WTC11 (cell line): ENCODE measurements around the gene IFNA2. TPM values are rescaled to one million over a fixed set of nuclear protein-coding genes. Genes with fewer than 3 reads are reported as not detected.

Experiments used
- ATAC-seq: fragments of 200-7000 bp; cut with Tn5 transposase; 2 replicates; pipeline ENCODE4 v1.10.0; 2021; ENCODE audit warnings: mild to moderate bottlenecking, moderate library complexity
- CTCF ChIA-PET: fragments of 300-600 bp; sonication (Branson Sonifier 250); formaldehyde crosslinking; loops from one replicate; lab custom pipeline; 2021; ENCODE audit warnings: antibody characterized with exemption; lab: Charles Lee
- POLR2A ChIA-PET: fragments of 350-600 bp; sonication (Branson Sonifier 250); formaldehyde crosslinking; loops from one replicate; lab custom pipeline; 2021; ENCODE audit warnings: antibody characterized with exemption; lab: Charles Lee
- DNase-seq: peaks from one replicate; pipeline ENCODE4 v3.0.0; 2021; ENCODE audit warnings: low spot score
- H3K27ac Mint-ChIP-seq: 2 replicates; pipeline ENCODE4 v1.8.0; 2021; ENCODE audit warnings: mixed read lengths
- H3K27me3 Mint-ChIP-seq: 2 replicates; pipeline ENCODE4 v1.8.0; 2021; ENCODE audit warnings: low read depth, mild to moderate bottlenecking, moderate library complexity, mixed read lengths
- H3K36me3 Mint-ChIP-seq: 2 replicates; pipeline ENCODE4 v1.8.0; 2021; ENCODE audit warnings: mixed read lengths
- H3K4me1 Mint-ChIP-seq: 2 replicates; pipeline ENCODE4 v1.8.0; 2022; ENCODE audit warnings: mixed read lengths
- H3K4me3 Mint-ChIP-seq: 2 replicates; pipeline ENCODE4 v1.8.0; 2021; ENCODE audit warnings: mild to moderate bottlenecking, moderate library complexity, mixed read lengths
- H3K9me3 Mint-ChIP-seq: 2 replicates; pipeline ENCODE4 v1.8.0; 2021; ENCODE audit warnings: mixed read lengths
- CBFB ChIP-seq: sonication (generic); formaldehyde crosslinking; IDR thresholded peaks from 2 replicates; pipeline ENCODE4 v1.8.1; 2022; ENCODE audit warnings: mild to moderate bottlenecking, low read depth, missing genetic modification reagents
- CREB1 ChIP-seq: sonication (generic); formaldehyde crosslinking; IDR thresholded peaks from 2 replicates; pipeline ENCODE4 v1.8.0; 2023; ENCODE audit warnings: mild to moderate bottlenecking, missing genetic modification reagents
- GABPB1 ChIP-seq: sonication (generic); formaldehyde crosslinking; IDR thresholded peaks from 2 replicates; pipeline ENCODE4 v1.8.1; 2023; ENCODE audit warnings: mild to moderate bottlenecking, missing genetic modification reagents
- GTF2I ChIP-seq: fragments of 250-450 bp; sonication (Bioruptor Pico); conservative IDR thresholded peaks from 2 replicates; pipeline ENCODE4 v1.4.0; 2021; ENCODE audit warnings: mild to moderate bottlenecking
- MXD4 ChIP-seq: fragments of 250-450 bp; sonication (Bioruptor Pico); IDR thresholded peaks from 2 replicates; pipeline ENCODE4 v1.8.0; 2021; ENCODE audit warnings: mild to moderate bottlenecking, moderate library complexity, borderline replicate concordance
- MYBL2 ChIP-seq: sonication (generic); formaldehyde crosslinking; IDR thresholded peaks from 2 replicates; pipeline ENCODE4 v1.8.1; 2023; ENCODE audit warnings: mild to moderate bottlenecking, moderate library complexity, missing genetic modification reagents
- NFYB ChIP-seq: sonication (generic); formaldehyde crosslinking; conservative IDR thresholded peaks from 2 replicates; pipeline ENCODE4 v1.8.0; 2022; ENCODE audit warnings: low read depth, missing genetic modification reagents
- PRRX2 ChIP-seq: fragments of 250-450 bp; sonication (Bioruptor Pico); IDR thresholded peaks from 2 replicates; pipeline ENCODE4 v1.8.0; 2021; ENCODE audit warnings: mild to moderate bottlenecking
- RELA ChIP-seq: sonication (generic); formaldehyde crosslinking; IDR thresholded peaks from 2 replicates; pipeline ENCODE4 v1.8.1; 2022; ENCODE audit warnings: missing genetic modification reagents, mild to moderate bottlenecking, borderline replicate concordance
- RORB ChIP-seq: fragments of 250-450 bp; sonication (Bioruptor Pico); IDR thresholded peaks from 2 replicates; pipeline ENCODE4 v1.9.0; 2021; ENCODE audit warnings: mild to moderate bottlenecking
- SOX15 ChIP-seq: fragments of 250-450 bp; sonication (Bioruptor Pico); IDR thresholded peaks from 2 replicates; pipeline ENCODE4 v1.9.0; 2021; ENCODE audit warnings: mild to moderate bottlenecking
- TCF7 ChIP-seq: sonication (generic); formaldehyde crosslinking; IDR thresholded peaks from 2 replicates; pipeline ENCODE4 v1.8.0; 2022; ENCODE audit warnings: mild to moderate bottlenecking, low read depth, missing genetic modification reagents, moderate library complexity
- TEAD1 ChIP-seq: sonication (generic); formaldehyde crosslinking; IDR thresholded peaks from 2 replicates; pipeline ENCODE4 v1.8.0; 2022; ENCODE audit warnings: mild to moderate bottlenecking, missing genetic modification reagents
- TP53 ChIP-seq: sonication (generic); formaldehyde crosslinking; IDR thresholded peaks from 2 replicates; pipeline ENCODE4 v1.8.1; 2023; ENCODE audit warnings: mild to moderate bottlenecking, missing genetic modification reagents
- ZNF423 ChIP-seq: fragments of 250-450 bp; sonication (Bioruptor Pico); IDR thresholded peaks from 2 replicates; pipeline ENCODE4 v2.1.2; 2022; ENCODE audit warnings: mild to moderate bottlenecking, moderate library complexity
- total RNA-seq: library from RNA; stranded (reverse); gene quantifications from 3 replicates; pipeline ENCODE4 v1.2.3, GENCODE V29; 2021
- TF ChIP-seq, protein P1 (sequence below): sonication (generic); formaldehyde crosslinking; IDR thresholded peaks from 2 replicates; pipeline ENCODE4 v1.8.0; 2022; ENCODE audit warnings: mild to moderate bottlenecking, missing genetic modification reagents
- TF ChIP-seq, protein P2 (sequence below): sonication (generic); formaldehyde crosslinking; IDR thresholded peaks from 2 replicates; pipeline ENCODE4 v1.8.0; 2022; ENCODE audit warnings: mild to moderate bottlenecking, missing genetic modification reagents
- TF ChIP-seq, protein P3 (sequence below): sonication (generic); formaldehyde crosslinking; IDR thresholded peaks from 2 replicates; pipeline ENCODE4 v1.8.0; 2022; ENCODE audit warnings: missing genetic modification reagents
- TF ChIP-seq, protein P4 (sequence below): fragments of 250-450 bp; sonication (Bioruptor Pico); IDR thresholded peaks from 2 replicates; pipeline ENCODE4 v1.9.0; 2021; ENCODE audit warnings: mild to moderate bottlenecking, borderline replicate concordance
- TF ChIP-seq, protein P5 (sequence below): fragments of 250-450 bp; sonication (Bioruptor Pico); IDR thresholded peaks from 2 replicates; pipeline ENCODE4 v1.9.0; 2021; ENCODE audit warnings: mild to moderate bottlenecking
- TF ChIP-seq, protein P6 (sequence below): fragments of 250-450 bp; sonication (Bioruptor Pico); IDR thresholded peaks from 2 replicates; pipeline ENCODE4 v1.9.0; 2021; ENCODE audit warnings: moderate library complexity, mild to moderate bottlenecking, inconsistent platforms, borderline replicate concordance

IFNA2 gene
- total RNA-seq, 1 experiment from 2014 or later, result not detected

DNA sequence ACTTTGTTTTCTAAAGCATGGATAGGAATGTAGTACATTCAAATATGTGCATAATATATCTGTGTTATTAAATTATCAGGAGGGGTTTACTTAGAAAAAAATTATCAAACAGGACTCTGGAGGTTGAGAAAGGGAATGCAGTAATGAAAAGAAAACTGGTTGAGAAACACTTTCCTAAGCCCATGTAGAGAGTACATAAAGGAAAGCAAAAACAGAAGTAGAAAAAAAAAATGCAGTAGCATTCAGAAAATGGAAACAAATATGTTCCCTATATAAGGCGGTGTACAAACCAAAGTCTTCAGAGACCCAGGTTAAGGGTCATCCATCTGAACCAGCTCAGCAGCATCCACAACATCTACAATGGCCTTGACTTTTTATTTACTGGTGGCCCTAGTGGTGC lies 23.6 kb upstream of the IFNA2 start, which contains the start of gene IFNA8:
Gene IFNA8 (plus strand): TSS at position 301 of the 400 bp plus-strand sequence. CDS start 60 bp downstream, at position 361.
- Mint-ChIP-seq H3K4me3 (no peak within 1 kb of the TSS), H3K27ac (no peak within 1 kb of the TSS), H3K4me1 (no peaks in the 10 kb centered on the region), H3K9me3 (no peaks in the 10 kb centered on the region)
- POLR2A ChIA-PET, result no interaction called here
- TF ChIP-seq, protein P1, sequence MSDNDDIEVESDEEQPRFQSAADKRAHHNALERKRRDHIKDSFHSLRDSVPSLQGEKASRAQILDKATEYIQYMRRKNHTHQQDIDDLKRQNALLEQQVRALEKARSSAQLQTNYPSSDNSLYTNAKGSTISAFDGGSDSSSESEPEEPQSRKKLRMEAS, result no peak
- TF ChIP-seq ZNF423 (CRISPR knock-in tag) (no peak), SOX15 (CRISPR knock-in tag) (no peak), PRRX2 (CRISPR knock-in tag) (no peak), TEAD1 (CRISPR knock-in tag) (no peak), CREB1 (no peak), MYBL2 (CRISPR knock-in tag) (no peak), TCF7 (CRISPR knock-in tag) (no peak), RORB (CRISPR knock-in tag) (no peak), RELA (CRISPR knock-in tag) (no peak)
- TF ChIP-seq, protein P2, sequence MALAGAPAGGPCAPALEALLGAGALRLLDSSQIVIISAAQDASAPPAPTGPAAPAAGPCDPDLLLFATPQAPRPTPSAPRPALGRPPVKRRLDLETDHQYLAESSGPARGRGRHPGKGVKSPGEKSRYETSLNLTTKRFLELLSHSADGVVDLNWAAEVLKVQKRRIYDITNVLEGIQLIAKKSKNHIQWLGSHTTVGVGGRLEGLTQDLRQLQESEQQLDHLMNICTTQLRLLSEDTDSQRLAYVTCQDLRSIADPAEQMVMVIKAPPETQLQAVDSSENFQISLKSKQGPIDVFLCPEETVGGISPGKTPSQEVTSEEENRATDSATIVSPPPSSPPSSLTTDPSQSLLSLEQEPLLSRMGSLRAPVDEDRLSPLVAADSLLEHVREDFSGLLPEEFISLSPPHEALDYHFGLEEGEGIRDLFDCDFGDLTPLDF, result no peak
- TF ChIP-seq, protein P3, sequence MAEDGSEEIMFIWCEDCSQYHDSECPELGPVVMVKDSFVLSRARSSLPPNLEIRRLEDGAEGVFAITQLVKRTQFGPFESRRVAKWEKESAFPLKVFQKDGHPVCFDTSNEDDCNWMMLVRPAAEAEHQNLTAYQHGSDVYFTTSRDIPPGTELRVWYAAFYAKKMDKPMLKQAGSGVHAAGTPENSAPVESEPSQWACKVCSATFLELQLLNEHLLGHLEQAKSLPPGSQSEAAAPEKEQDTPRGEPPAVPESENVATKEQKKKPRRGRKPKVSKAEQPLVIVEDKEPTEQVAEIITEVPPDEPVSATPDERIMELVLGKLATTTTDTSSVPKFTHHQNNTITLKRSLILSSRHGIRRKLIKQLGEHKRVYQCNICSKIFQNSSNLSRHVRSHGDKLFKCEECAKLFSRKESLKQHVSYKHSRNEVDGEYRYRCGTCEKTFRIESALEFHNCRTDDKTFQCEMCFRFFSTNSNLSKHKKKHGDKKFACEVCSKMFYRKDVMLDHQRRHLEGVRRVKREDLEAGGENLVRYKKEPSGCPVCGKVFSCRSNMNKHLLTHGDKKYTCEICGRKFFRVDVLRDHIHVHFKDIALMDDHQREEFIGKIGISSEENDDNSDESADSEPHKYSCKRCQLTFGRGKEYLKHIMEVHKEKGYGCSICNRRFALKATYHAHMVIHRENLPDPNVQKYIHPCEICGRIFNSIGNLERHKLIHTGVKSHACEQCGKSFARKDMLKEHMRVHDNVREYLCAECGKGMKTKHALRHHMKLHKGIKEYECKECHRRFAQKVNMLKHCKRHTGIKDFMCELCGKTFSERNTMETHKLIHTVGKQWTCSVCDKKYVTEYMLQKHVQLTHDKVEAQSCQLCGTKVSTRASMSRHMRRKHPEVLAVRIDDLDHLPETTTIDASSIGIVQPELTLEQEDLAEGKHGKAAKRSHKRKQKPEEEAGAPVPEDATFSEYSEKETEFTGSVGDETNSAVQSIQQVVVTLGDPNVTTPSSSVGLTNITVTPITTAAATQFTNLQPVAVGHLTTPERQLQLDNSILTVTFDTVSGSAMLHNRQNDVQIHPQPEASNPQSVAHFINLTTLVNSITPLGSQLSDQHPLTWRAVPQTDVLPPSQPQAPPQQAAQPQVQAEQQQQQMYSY (CRISPR knock-in tag), result no peak
- TF ChIP-seq, all 79 proteins: peak for 0
- Mint-ChIP-seq H3K27me3 (peaks cover 7% of the 10 kb centered on the region), H3K36me3 (no peaks in the 10 kb centered on the region)
- CTCF ChIA-PET, result interaction anchor here (0.7 to 2.4 kb wide), 4 partner anchors 13 to 226 kb away, joined by 3 to 8 read pairs (median 3); no protein-coding TSS in a partner anchor
- ATAC-seq, result no peak
- no peak for DNase-seq

DNA sequence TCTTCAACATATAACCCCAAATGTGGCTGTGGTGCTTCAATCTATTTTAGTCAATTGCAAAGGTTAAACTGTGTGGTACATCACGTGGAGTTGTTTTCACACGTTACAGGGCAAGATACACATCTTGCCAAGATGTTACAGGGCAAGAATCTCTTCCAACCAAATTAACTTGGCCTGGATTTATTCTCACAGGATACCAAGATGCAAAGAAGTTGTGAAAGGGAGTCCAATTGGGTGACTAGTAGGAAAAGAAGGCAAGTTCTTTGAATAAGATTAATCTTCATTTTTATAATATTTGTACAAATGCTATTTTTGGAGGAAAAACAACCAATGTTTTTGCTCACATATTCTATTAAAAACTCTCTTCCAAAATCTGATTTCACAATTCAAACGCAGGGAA lies 18.9 kb upstream of the IFNA2 start:
- CTCF ChIA-PET, result interaction anchor here (1.2 to 2.8 kb wide), 2 partner anchors 12 to 209 kb away, joined by 4 to 16 read pairs; no protein-coding TSS in a partner anchor
- Mint-ChIP-seq H3K4me1 (peaks cover 5% of the 10 kb centered on the region), H3K27me3 (peaks cover 32% of the 10 kb centered on the region), H3K4me3 (no peak overlapping the region), H3K27ac (no peak overlapping the region), H3K36me3 (no peaks in the 10 kb centered on the region), H3K9me3 (no peaks in the 10 kb centered on the region)
- POLR2A ChIA-PET, result no interaction called here
- ATAC-seq (no peak), DNase-seq (no peak)
- TF ChIP-seq, protein P4, sequence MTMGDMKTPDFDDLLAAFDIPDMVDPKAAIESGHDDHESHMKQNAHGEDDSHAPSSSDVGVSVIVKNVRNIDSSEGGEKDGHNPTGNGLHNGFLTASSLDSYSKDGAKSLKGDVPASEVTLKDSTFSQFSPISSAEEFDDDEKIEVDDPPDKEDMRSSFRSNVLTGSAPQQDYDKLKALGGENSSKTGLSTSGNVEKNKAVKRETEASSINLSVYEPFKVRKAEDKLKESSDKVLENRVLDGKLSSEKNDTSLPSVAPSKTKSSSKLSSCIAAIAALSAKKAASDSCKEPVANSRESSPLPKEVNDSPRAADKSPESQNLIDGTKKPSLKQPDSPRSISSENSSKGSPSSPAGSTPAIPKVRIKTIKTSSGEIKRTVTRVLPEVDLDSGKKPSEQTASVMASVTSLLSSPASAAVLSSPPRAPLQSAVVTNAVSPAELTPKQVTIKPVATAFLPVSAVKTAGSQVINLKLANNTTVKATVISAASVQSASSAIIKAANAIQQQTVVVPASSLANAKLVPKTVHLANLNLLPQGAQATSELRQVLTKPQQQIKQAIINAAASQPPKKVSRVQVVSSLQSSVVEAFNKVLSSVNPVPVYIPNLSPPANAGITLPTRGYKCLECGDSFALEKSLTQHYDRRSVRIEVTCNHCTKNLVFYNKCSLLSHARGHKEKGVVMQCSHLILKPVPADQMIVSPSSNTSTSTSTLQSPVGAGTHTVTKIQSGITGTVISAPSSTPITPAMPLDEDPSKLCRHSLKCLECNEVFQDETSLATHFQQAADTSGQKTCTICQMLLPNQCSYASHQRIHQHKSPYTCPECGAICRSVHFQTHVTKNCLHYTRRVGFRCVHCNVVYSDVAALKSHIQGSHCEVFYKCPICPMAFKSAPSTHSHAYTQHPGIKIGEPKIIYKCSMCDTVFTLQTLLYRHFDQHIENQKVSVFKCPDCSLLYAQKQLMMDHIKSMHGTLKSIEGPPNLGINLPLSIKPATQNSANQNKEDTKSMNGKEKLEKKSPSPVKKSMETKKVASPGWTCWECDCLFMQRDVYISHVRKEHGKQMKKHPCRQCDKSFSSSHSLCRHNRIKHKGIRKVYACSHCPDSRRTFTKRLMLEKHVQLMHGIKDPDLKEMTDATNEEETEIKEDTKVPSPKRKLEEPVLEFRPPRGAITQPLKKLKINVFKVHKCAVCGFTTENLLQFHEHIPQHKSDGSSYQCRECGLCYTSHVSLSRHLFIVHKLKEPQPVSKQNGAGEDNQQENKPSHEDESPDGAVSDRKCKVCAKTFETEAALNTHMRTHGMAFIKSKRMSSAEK (CRISPR knock-in tag), result no peak
- TF ChIP-seq, protein P5, sequence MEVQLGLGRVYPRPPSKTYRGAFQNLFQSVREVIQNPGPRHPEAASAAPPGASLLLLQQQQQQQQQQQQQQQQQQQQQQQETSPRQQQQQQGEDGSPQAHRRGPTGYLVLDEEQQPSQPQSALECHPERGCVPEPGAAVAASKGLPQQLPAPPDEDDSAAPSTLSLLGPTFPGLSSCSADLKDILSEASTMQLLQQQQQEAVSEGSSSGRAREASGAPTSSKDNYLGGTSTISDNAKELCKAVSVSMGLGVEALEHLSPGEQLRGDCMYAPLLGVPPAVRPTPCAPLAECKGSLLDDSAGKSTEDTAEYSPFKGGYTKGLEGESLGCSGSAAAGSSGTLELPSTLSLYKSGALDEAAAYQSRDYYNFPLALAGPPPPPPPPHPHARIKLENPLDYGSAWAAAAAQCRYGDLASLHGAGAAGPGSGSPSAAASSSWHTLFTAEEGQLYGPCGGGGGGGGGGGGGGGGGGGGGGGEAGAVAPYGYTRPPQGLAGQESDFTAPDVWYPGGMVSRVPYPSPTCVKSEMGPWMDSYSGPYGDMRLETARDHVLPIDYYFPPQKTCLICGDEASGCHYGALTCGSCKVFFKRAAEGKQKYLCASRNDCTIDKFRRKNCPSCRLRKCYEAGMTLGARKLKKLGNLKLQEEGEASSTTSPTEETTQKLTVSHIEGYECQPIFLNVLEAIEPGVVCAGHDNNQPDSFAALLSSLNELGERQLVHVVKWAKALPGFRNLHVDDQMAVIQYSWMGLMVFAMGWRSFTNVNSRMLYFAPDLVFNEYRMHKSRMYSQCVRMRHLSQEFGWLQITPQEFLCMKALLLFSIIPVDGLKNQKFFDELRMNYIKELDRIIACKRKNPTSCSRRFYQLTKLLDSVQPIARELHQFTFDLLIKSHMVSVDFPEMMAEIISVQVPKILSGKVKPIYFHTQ (CRISPR knock-in tag), result no peak
- TF ChIP-seq MXD4 (CRISPR knock-in tag) (no peak), TP53 (CRISPR knock-in tag) (no peak), GABPB1 (CRISPR knock-in tag) (no peak), GTF2I (CRISPR knock-in tag) (no peak), CBFB (no peak), NFYB (no peak)
- TF ChIP-seq, protein P6, sequence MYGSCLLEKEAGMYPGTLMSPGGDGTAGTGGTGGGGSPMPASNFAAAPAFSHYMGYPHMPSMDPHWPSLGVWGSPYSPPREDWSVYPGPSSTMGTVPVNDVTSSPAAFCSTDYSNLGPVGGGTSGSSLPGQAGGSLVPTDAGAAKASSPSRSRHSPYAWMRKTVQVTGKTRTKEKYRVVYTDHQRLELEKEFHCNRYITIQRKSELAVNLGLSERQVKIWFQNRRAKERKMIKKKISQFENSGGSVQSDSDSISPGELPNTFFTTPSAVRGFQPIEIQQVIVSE (CRISPR knock-in tag), result no peak
